LNCaP clone FGC (cell line): ENCODE results near the gene PDIA5.
A peak's percentile ranks its signal among the peaks of the same experiment; 100 is the strongest.

Experiments used
- DNase-seq: peaks from one replicate; pipeline ENCODE4 v3.0.0-alpha.2; 2011; ENCODE audit warnings: low read depth
- H3K4me3 ChIP-seq: 2 replicates; pipeline ENCODE4 v1.5.1; 2011; ENCODE audit warnings: mild to moderate bottlenecking, low read depth, low read length, control low read depth
- CTCF ChIP-seq: IDR thresholded peaks from 2 replicates; pipeline ENCODE4 v1.5.1; 2012; ENCODE audit warnings: mild to moderate bottlenecking; ENCODE audit not compliant: control insufficient read depth, insufficient read depth; ENCODE audit errors: extremely low read depth

Gene PDIA5

GRCh38 chr3:123039178-123039577 is 27.6 kb upstream of the PDIA5 start:
- DNase-seq, result peak; percentile 66
- no peak for TF ChIP-seq CTCF
- no peak overlapping the region for H3K4me3 ChIP-seq

- no peak for TF ChIP-seq CTCF
- no peak overlapping the region for H3K4me3 ChIP-seq
- DNase-seq, result no peak
Observed at GRCh38 chr3:123042413-123042812, 24.4 kb upstream of the PDIA5 start.

- DNase-seq, result no peak
- TF ChIP-seq CTCF, result no peak
- no peak overlapping the region for H3K4me3 ChIP-seq
Observed at GRCh38 chr3:123044981-123045763, 21.7 kb upstream of the PDIA5 start.

- no peak for DNase-seq
- H3K4me3 ChIP-seq, result no peak overlapping the region
Observed at GRCh38 chr3:123046262-123047061, 20.4 kb upstream of the PDIA5 start.

GRCh38 chr3:123047062-123047319 is 19.8 kb upstream of the PDIA5 start:
- H3K4me3 ChIP-seq, result no peak overlapping the region
- no peak for DNase-seq
- TF ChIP-seq CTCF, result no peak

More at GRCh38 chr3:123046262-123047061, 20.4 kb upstream of the PDIA5 start:
- no peak for TF ChIP-seq CTCF

GRCh38 chr3:123048480-123049237 is 18.2 kb upstream of the PDIA5 start:
- TF ChIP-seq CTCF, result no peak
- no peak overlapping the region for H3K4me3 ChIP-seq
- DNase-seq, result no peak
